HG03521 (cell line): ENCODE results near the gene ICOSLG.
A peak's percentile ranks its signal among the peaks of the same experiment; 100 is the strongest.
"Not testable (repeated sequence)": the region's sequence is repeated elsewhere in the genome, so short reads cannot be mapped to it uniquely, and the experiment has no call there.

ENCODE experiments used
- ATAC-seq: cut with Tn5 transposase; IDR thresholded peaks from one replicate; pipeline ENCODE4 v1.9.1; 2021; ENCODE audit warnings: mild to moderate bottlenecking, moderate library complexity; ENCODE audit not compliant: unreplicated experiment

ICOSLG gene

GRCh38 chr21:44265734-44266270 lies 25.1 kb upstream of the ICOSLG start:
- no peak for ATAC-seq

DNA sequence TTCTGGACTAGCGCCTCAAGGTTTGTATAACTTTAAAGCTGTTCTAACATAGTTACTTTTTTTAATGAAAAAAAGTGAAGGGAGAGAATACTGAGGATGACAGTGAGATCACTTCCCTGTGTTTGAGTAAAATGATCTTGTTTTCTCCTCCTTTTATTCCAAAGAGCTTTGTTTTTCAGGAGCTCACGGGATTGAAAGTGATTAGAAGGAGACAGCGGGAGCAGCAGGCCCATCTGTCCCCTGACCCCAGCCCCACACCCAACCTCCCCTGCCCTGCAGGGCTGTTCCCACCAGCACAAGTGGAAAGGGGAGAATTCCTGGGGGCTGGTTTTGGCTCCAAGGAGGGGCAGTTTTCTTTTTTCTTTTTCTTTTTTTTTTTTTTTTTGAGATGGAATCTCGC lies 23.0 kb upstream of the ICOSLG start:
- ATAC-seq = no peak

GRCh38 chr21:44263221-44263760 lies 22.5 kb upstream of the ICOSLG start:
- no peak for ATAC-seq

- ATAC-seq = no peak
Measured at GRCh38 chr21:44262338-44263056, 21.8 kb upstream of the ICOSLG start.

DNA sequence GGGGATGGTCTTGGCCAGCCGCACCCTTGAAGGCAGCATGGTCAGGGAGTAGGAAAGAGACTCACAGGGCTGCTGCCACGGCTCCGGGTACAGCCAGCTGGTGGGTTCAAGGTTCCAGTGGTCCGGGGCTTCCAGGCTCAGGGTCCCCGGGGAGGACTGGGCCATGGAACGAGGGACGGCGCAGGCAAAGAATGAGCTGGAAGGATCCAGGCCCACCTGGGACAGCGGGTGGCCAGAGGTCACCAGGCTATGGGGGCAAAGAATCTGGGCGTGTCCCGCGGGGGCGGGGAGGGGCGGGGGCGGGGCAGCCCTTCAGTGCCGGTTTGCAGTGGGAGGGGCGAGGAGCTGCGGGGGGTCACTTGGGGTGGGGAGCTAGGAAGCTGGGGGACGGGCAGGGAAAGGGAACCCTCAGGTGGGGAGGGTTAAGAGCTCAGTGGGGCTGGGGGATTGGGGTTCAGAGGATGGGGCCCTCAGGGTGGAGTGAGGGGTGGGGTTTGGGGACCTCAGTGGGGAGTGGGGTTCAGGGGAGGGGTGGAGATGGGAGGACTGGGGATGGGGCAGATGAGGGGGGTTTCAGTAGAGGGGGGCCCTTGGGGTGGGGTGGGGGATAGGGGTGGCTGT lies 21.0 kb upstream of the ICOSLG start, which contains the start of gene DNMT3L:
Gene DNMT3L, minus strand, starts transcription at position 223 of the 621 bp plus-strand sequence. CDS start 638 bp downstream, outside the sequence.
- no peak for ATAC-seq

- no peak for ATAC-seq
Measured at GRCh38 chr21:44260791-44261631, 20.3 kb upstream of the ICOSLG start.

GRCh38 chr21:44260066-44260465 lies 19.3 kb upstream of the ICOSLG start:
- no peak for ATAC-seq

DNA sequence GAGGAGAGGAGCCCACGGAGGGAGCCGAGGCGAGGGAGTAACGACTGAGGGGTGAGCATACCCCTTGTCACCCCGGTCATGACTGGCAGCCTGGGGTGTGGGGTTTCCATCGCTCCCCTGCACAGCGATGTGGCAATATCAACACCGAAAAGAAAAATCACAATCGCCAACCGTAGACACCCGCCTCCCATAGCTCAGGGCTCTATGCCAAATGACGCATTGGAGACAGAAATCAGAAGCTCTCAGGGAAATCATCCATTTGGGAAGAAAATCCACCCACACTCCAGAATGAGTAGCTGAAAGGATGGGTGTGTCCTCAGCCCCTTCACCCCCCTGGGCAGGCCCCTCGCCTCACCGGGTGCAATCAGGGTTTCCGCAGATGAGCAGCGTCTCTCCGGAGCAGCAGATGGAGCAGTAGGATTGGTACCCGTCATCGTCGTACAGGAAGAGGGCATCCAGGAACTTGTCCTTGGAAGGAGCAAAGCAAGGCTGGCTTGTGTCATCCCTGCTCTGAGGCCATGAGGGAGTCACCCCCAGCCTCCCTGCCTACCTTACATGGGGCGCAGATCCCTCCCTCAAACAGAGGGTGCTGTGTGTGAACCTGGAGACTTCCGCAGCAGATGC lies 18.5 kb upstream of the ICOSLG start:
- no peak for ATAC-seq

- no peak for ATAC-seq
Measured at GRCh38 chr21:44258056-44258725, 17.4 kb upstream of the ICOSLG start.

DNA sequence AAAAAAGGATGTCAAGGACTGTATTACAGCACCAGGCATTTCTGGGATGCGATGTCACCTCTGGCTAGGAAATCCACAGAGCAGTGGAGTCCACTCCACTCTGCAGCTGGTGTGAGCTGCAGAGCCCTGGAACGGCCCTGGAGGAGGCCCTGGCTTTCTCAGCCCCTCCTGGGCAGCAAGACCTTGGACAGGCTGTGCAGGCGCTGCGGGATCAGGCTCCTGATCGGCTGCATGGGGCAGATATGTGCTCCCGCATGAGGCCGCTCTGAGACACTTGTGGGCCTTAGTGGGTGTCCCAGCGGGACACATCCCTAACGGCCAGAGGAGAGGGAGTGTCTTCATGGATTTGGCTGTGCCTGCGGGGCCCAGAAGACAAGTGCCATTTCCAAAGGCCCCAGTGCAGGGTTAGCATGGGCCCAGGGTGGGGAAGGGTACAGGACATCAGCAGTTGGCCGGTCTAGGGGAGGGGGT lies 14.8 kb upstream of the ICOSLG start:
- ATAC-seq = no peak

DNA sequence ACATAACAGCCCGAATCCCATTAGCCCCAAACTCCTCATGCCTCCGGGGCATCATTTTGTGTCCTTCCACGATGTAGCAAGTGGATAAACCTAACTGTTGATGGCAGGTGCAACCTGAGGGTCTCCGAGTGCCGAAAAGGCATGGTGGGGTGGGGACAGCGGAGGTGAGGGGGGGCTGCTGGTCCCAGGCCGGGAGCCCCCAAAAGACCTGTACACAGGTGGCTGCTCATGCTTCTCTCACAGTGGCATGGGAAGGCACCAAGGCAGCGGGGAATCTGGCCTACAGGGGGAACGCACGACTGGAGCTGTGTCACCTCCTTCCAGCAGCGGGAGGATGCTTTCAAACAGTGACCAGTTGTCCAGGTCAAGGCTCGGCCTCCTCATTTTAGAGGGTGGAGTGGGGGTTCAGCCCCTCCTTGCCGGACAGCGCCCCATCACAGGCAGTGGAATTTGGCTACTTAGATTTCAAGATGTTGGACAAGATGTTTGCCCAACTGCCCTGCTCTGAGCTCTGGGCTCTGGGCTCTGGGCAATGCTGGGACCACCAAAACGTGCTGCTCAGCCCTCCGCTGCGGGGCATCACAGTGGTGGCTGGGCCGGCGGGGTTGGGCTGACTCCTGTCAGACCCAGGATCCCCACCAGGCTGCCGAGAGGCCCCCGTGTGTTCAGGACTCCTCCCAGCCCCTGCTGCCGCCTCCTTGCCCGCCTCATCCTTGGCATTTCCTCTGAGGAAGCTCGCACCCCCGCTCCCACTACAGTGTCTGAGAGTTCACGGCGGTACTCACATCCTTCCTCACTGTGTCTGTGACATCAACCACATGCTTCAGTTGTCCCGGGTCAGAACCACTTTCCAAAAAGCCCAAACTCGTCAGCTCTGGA lies 13.3 kb upstream of the ICOSLG start:
- no peak for ATAC-seq

GRCh38 chr21:44249204-44250037 lies 8.7 kb upstream of the ICOSLG start:
- not testable (repeated sequence) for ATAC-seq

- not testable (repeated sequence) for ATAC-seq
Measured at GRCh38 chr21:44247904-44248303, 7.2 kb upstream of the ICOSLG start.

DNA sequence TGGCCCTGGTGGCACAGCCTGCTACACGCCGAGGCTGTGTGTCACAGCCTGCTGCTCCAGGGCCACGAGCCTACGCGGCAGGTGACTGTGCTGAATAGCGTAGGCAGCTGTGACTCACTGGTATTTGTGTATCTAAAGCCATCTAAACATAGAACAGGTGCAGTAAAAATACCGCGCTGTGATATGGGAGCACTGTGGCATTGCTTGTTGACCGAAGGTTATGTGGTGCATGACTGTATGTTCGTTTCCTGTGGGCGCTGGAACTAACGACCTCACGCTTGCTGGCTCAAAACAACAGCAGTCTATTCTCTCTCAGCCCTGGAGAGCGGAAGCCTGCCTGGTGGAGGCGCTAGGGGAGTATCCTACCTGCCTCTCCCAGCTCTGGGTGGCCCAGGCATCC lies 3.2 kb upstream of the ICOSLG start:
- peak; percentile 37 for ATAC-seq

GRCh38 chr21:44241281-44241680 lies 538 bp upstream of the ICOSLG start:
- ATAC-seq = peak; percentile 27

DNA sequence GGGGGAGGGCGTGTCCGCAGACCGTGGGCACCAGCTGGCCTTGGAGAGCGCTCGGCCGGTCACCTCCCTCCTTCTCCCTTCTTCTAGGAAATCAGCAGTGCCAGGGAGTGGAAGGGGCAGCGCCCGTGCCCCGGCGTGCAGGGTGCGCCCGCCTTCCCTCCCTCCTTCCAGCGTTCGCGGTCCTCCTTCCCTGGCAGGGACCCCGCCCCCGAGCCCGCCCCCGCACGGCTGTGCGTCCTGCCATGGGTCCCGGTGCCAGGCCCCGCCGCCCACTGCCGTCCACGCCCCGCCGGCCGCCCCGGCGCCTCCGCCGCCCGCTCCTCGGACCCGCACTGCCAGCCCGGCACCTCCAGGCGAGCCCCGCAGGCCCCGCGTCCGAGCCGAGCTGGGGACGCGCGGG lies 390 bp downstream of the ICOSLG start:
- ATAC-seq = not testable (repeated sequence)

GRCh38 chr21:44229561-44229960 lies 11.2 kb downstream of the ICOSLG start:
- ATAC-seq = not testable (repeated sequence)

- ATAC-seq = not testable (repeated sequence)
Measured at GRCh38 chr21:44228109-44228508, 12.6 kb downstream of the ICOSLG start.
